Sigmoid colon (tissue), 3 donors: ENCODE measurements around the gene MAPT.

Experiments used
- POLR2A ChIP-seq, 2 donors: fragments of 450-650 bp; IDR thresholded peaks; one replicate each; pipeline ENCODE4 v1.6.1; 2016; ENCODE audit warnings: antibody characterized with exemption in 2 of 2, mild to moderate bottlenecking in 2 of 2, moderate library complexity in 2 of 2
- TF ChIP-seq, protein P1 (sequence below), 4 experiments: fragments of 450-650 bp in 3 of 4; fragments of 200-600 bp in 1 of 4; IDR thresholded peaks; one replicate each; pipeline ENCODE4 v1.5.1; 2016 to 2019; ENCODE audit warnings: antibody characterized with exemption in 4 of 4, mild to moderate bottlenecking in 3 of 4, moderate library complexity in 2 of 4

DNA sequence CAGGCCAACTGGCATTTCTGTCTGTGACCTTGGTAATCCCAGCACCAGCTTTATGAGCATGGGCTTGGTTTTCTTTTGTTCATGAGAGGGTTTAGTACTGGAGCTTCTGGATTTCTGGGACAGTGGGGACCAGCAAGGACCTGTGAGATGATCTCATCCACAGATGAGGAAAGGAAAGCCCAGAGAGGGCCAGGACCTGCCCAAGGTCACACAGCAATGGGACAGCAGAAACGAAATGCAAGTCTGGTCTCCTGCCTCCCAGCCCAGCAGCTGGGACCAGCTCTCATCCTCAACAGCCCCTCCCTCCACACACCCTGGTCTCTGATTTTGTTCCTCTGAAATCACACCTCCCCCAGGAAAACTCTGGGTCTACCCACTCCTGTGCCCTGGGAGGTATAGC is 42.5 kb upstream of the MAPT start:
- no peak for TF ChIP-seq POLR2A (IDR thresholded peaks at IDR 0.05)
- TF ChIP-seq, protein P1, sequence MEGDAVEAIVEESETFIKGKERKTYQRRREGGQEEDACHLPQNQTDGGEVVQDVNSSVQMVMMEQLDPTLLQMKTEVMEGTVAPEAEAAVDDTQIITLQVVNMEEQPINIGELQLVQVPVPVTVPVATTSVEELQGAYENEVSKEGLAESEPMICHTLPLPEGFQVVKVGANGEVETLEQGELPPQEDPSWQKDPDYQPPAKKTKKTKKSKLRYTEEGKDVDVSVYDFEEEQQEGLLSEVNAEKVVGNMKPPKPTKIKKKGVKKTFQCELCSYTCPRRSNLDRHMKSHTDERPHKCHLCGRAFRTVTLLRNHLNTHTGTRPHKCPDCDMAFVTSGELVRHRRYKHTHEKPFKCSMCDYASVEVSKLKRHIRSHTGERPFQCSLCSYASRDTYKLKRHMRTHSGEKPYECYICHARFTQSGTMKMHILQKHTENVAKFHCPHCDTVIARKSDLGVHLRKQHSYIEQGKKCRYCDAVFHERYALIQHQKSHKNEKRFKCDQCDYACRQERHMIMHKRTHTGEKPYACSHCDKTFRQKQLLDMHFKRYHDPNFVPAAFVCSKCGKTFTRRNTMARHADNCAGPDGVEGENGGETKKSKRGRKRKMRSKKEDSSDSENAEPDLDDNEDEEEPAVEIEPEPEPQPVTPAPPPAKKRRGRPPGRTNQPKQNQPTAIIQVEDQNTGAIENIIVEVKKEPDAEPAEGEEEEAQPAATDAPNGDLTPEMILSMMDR (IDR thresholded peaks at IDR 0.05) = no peak
